Measurements from ENCODE around the gene GSX1. TPM values are rescaled to one million over a fixed set of nuclear protein-coding genes. Genes with fewer than 3 reads are reported as not detected.
A peak's percentile ranks its signal among the peaks of the same experiment; 100 is the strongest.
"Not testable (repeated sequence)": the region's sequence is repeated elsewhere in the genome, so short reads cannot be mapped to it uniquely, and the experiment has no call there.

Gene GSX1
- not detected for total RNA-seq

DNA sequence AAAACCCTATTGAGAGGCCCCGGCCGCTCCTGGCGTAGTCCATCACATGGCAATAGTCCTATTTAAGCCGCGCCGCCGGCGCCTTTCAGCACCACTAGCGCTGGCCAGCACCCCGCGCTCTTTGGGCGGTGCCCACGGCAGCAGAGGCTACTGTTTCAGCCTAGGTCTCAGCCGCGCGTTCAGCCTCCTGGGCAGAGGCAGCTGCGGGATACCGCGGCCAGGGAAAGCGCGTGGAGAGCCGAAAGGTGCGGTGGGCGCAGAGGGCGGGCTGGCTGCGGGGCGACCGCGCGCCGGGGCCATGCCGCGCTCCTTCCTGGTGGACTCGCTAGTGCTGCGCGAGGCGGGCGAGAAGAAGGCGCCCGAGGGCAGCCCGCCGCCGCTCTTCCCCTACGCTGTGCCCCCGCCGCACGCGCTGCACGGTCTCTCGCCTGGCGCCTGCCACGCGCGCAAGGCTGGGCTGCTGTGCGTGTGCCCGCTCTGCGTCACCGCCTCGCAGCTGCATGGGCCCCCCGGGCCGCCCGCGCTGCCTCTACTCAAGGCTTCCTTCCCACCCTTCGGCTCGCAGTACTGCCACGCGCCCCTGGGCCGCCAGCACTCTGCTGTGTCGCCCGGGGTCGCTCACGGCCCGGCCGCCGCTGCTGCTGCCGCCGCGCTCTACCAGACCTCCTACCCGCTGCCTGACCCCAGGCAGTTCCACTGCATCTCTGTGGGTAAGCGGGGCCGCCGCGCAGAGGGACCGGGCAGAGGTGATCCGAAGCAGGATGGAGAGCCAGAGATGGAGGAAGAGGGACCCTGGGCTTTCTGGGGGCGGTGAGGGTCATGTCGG is at the start of gene GSX1:
Gene GSX1, plus strand, starts transcription at position 91 of the 826 bp plus-strand sequence. Its CDS starts 208 bp downstream, at position 299.
- TF ChIP-seq POLR2AphosphoS5 (IDR thresholded peaks at IDR 0.05) (no peak), POLR2A (IDR thresholded peaks at IDR 0.05) (no peak), CTCF (IDR thresholded peaks at IDR 0.05) (no peak), EP300 (IDR thresholded peaks at IDR 0.05) (no peak)
- H3K9me3 ChIP-seq: no peaks in the 10 kb centered on the region
- H3K4me3 ChIP-seq: peak within 1 kb of the TSS in 3 of 4 donors; percentile 20 to 48 (median 43)
- no peaks in the 10 kb centered on the region for H3K36me3 ChIP-seq
- ATAC-seq (ENCODE audit: low FRiP score in 2 of 2) (peak; percentile 84 to 85), DNase-seq (peak; percentile 56 to 93)
- 5 to 7% methylated on average over 40 to 59 of the region's 87 CpGs for WGBS, 2 donors
- no peak within 1 kb of the TSS for H3K27ac ChIP-seq
- peaks cover 3 to 87% (median 54%) of the 10 kb centered on the region in 4 donors for H3K27me3 ChIP-seq
- peaks cover 34 to 52% (median 36%) of the 10 kb centered on the region in 4 donors for H3K4me1 ChIP-seq

DNA sequence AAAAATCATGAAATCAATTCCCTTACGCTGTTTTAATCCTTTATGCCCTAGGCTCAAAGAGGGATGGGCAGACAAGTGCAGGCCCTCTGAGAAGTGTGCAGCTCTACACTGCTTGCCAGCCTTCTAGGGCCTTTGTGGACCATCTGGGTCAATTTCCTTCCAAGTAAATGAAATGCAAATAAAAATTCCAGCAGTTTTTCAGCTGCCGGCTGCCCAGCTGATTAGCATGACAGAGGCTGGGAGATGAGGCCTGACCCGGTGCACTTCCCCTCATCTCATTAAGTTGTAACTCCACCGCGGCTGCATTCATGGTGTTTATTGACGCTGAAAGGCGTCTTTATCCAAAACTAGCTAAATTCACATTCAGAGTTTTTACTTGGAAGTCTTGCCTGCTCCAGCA is 47.5 kb upstream of the GSX1 start:
- H3K9me3 ChIP-seq: no peaks in the 10 kb centered on the region
- no peaks in the 10 kb centered on the region for H3K27me3 ChIP-seq
- H3K27ac ChIP-seq: no peak overlapping the region
- no peak for DNase-seq
- no peak for ATAC-seq (ENCODE audit: low FRiP score in 2 of 2)
- H3K4me3 ChIP-seq: no peak overlapping the region
- TF ChIP-seq POLR2A (IDR thresholded peaks at IDR 0.05) (no peak), POLR2AphosphoS5 (IDR thresholded peaks at IDR 0.05) (no peak), CTCF (IDR thresholded peaks at IDR 0.05) (no peak), EP300 (IDR thresholded peaks at IDR 0.05) (no peak)
- no peaks in the 10 kb centered on the region for H3K4me1 ChIP-seq
- 35 to 48% methylated on average over 7 of the region's 7 CpGs for WGBS, 2 donors
- no peaks in the 10 kb centered on the region for H3K36me3 ChIP-seq

DNA sequence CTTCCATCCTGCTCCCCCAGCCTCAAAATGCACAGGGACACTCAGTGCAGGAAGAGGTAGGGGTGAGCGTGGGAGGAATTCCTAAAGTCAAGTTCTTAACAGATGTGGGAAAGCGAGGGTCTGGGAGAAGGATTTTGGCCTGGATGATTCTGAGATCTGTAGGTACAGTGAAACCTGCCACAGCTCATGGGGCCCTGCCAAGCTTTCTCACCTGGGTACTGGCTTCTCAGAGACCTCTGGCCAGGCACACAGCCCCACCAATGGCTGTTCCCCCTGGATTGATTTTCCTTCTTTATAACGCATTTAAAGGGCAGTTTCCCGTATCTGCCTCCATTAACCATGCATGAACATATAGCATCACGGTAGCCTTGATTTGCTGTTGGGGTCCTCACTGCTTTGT is 47.0 kb upstream of the GSX1 start:
- TF ChIP-seq EP300 (IDR thresholded peaks at IDR 0.05) (no peak), CTCF (IDR thresholded peaks at IDR 0.05) (no peak), POLR2AphosphoS5 (IDR thresholded peaks at IDR 0.05) (no peak), POLR2A (IDR thresholded peaks at IDR 0.05) (no peak)
- DNase-seq (no peak), ATAC-seq (ENCODE audit: low FRiP score in 2 of 2) (no peak)
- WGBS, 2 donors: 85 to 90% methylated on average over 5 of the region's 5 CpGs
- no peak overlapping the region for H3K27ac ChIP-seq
- H3K36me3 ChIP-seq: no peaks in the 10 kb centered on the region
- H3K4me1 ChIP-seq: no peaks in the 10 kb centered on the region
- H3K9me3 ChIP-seq: no peaks in the 10 kb centered on the region
- no peak overlapping the region for H3K4me3 ChIP-seq
- H3K27me3 ChIP-seq: no peaks in the 10 kb centered on the region

DNA sequence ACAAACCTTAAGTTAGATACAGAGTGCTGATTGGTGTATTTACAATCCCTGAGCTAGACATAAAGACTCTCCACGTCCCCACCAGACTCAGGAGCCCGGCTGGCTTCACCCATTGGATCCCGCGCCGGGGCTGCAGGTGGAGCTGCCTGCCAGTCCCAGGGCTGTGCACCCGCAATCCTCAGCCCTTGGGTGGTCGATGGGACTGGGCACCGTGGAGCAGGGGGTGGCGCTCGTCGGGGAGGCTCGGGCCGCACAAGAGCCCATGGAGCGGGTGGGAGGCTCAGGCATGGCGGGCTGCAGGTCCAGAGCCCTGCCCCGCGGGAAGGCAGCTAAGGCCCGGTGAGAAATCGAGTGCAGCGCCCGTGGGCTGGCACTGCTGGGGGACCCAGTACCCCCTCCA is 44.1 kb upstream of the GSX1 start:
- not testable (repeated sequence) for H3K36me3 ChIP-seq; H3K4me3 ChIP-seq; H3K9me3 ChIP-seq; H3K27me3 ChIP-seq; ATAC-seq (ENCODE audit: low FRiP score in 2 of 2); H3K4me1 ChIP-seq; H3K27ac ChIP-seq
- 93 to 98% methylated on average over 10 to 11 of the region's 21 CpGs for WGBS, 2 donors
- peak in 1 of 2 donors; percentile 75 for DNase-seq

- no peaks in the 10 kb centered on the region for H3K4me1 ChIP-seq
- H3K9me3 ChIP-seq: no peaks in the 10 kb centered on the region
- DNase-seq (no peak), ATAC-seq (ENCODE audit: low FRiP score in 2 of 2) (no peak)
- H3K27ac ChIP-seq: no peak overlapping the region
- H3K27me3 ChIP-seq: no peaks in the 10 kb centered on the region
- TF ChIP-seq CTCF (IDR thresholded peaks at IDR 0.05): no peak
- TF ChIP-seq POLR2AphosphoS5 (IDR thresholded peaks at IDR 0.05): no peak
- no peak for TF ChIP-seq EP300 (IDR thresholded peaks at IDR 0.05)
- TF ChIP-seq POLR2A (IDR thresholded peaks at IDR 0.05): no peak
- H3K36me3 ChIP-seq: no peaks in the 10 kb centered on the region
- no peak overlapping the region for H3K4me3 ChIP-seq
- WGBS, 2 donors: 40 to 52% methylated on average over 4 of the region's 4 CpGs
Measured at GRCh38 chr13:27751953-27752532, 40.2 kb upstream of the GSX1 start.
